GM06990 (cell line): Measurements from ENCODE around the gene FAM163A.

Experiments used
- DNase-seq: peaks from one replicate; pipeline ENCODE4 v3.0.0-alpha.2; 2011; ENCODE audit not compliant: insufficient read length; ENCODE audit errors: extremely low read depth
- H3K27me3 ChIP-seq: replicated peaks from 2 replicates; pipeline ENCODE4 v1.6.0; 2011; ENCODE audit warnings: low read length; ENCODE audit not compliant: control insufficient read depth, insufficient read depth
- H3K36me3 ChIP-seq: 2 replicates; pipeline ENCODE4 v1.5.1; 2011; ENCODE audit warnings: low read length; ENCODE audit not compliant: control insufficient read depth, insufficient read depth
- H3K4me3 ChIP-seq: replicated peaks from 2 replicates; pipeline ENCODE4 v1.5.1; 2011; ENCODE audit warnings: low read depth, mild to moderate bottlenecking, control low read depth, low read length
- TF ChIP-seq, protein P1 (sequence below): IDR thresholded peaks from 2 replicates; pipeline ENCODE4 v1.5.1; 2011; ENCODE audit warnings: low read length, control low read depth, mild to moderate bottlenecking, inconsistent platforms; ENCODE audit not compliant: insufficient read depth, poor library complexity, severe bottlenecking

Gene FAM163A

DNA sequence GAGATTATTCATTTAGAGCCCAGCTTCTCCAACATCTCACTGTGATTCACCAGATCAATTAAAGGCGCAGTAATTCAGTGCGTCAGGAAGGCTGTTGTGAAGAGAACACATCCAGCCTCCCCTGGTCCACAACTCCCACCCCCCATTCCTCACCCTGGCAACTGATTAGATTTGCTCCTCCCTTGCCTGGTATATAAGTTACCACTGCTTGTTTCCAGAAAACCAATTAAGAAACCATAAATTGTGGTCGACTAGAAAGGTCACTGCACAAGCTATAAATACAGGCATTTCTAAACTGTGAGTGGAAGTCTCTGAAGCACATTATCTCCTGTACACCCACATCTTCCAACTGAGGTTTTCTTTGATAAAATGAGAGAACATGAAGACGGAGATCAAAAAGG, 41.9 kb downstream of the FAM163A start:
- no peak overlapping the region for H3K4me3 ChIP-seq
- H3K27me3 ChIP-seq, result no peaks in the 10 kb centered on the region; the same call in 1 of the 2 replicates
- TF ChIP-seq, protein P1, sequence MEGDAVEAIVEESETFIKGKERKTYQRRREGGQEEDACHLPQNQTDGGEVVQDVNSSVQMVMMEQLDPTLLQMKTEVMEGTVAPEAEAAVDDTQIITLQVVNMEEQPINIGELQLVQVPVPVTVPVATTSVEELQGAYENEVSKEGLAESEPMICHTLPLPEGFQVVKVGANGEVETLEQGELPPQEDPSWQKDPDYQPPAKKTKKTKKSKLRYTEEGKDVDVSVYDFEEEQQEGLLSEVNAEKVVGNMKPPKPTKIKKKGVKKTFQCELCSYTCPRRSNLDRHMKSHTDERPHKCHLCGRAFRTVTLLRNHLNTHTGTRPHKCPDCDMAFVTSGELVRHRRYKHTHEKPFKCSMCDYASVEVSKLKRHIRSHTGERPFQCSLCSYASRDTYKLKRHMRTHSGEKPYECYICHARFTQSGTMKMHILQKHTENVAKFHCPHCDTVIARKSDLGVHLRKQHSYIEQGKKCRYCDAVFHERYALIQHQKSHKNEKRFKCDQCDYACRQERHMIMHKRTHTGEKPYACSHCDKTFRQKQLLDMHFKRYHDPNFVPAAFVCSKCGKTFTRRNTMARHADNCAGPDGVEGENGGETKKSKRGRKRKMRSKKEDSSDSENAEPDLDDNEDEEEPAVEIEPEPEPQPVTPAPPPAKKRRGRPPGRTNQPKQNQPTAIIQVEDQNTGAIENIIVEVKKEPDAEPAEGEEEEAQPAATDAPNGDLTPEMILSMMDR, result no peak
- no peaks in the 10 kb centered on the region for H3K36me3 ChIP-seq
- DNase-seq, result no peak

DNA sequence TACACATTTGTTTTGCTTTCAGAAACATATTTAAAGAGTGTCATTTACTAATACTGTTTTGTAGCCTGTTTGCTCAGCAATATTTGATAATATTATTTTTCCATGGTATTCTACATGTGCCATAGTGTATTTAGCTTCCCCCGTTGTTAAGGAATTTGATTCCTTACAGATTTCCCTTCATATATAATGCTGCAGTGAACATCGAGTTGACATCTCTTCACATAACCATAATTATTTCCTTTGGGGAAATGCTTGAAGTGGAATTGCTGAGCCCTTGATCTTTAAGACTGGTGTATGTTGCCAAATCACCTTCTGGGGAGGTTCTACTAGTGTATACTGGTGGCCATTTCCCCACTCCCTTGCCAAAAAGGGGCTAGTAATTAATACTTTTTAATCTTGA, 42.6 kb downstream of the FAM163A start:
- TF ChIP-seq, protein P1, result no peak
- no peak for DNase-seq
- no peaks in the 10 kb centered on the region for H3K36me3 ChIP-seq
- H3K27me3 ChIP-seq, result no peaks in the 10 kb centered on the region; the same call in 1 of the 2 replicates
- no peak overlapping the region for H3K4me3 ChIP-seq

DNA sequence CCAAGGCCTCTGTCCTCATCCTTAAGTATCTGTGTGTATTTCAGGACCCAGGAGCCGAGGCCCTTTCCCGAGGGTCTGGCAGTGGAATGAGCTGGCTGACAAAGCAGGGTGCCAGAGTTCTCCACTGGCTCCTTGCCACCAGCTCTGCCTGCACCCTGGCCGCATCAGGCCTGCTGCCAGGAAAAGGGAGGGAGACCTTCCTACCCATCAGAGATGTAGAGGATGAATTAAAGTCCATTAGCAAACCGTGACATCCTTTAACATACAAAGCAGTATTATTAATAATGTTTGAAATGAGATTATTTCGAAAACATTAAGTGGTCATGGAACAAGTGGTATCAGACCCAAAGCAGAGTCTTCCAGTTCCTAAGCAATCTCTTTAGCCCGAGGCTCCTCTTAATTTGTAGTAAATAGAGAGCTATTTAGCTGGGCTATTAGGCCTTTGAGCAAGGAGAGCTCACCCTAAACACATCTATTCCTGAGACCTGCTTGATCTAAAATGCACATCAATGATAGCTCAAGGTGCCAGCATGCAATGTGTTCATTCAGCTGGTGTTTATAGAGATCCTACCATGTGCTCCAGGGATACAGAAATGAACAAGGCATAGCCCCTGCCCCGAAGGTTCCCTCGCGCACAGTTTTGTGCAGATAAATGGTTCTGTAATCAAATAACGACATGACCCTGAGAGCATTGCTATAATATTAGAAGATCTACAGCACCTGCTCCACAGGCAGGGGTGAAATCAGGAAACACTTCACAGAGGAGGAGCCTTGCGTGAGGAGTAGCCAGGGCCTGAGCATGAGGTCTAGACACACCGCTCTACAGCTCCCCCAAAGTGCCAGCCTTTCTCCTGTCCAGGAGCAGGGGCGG, 44.0 kb downstream of the FAM163A start:
- H3K36me3 ChIP-seq, result no peaks in the 10 kb centered on the region
- no peak overlapping the region for H3K4me3 ChIP-seq
- no peaks in the 10 kb centered on the region; the same call in 1 of the 2 replicates for H3K27me3 ChIP-seq
- DNase-seq, result no peak
- TF ChIP-seq, protein P1, result no peak

DNA sequence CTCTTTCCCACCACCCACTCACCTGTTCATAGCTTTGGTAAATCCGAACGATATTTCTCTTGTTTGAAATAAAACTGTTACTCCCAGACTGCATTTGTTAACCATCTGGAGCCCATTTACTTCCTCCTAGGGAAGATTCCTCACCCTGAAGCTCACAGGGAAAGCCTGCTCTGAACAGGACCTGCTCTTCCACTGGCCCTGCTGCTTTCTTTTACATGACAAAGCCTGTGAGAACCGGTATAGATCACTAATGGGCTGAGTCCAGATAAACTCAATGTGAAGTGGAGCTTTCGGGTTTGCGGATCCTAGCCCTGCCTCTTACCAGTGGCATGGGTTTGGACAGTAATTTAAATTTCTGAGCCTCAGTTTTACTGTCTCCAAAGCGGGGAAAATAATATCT, 45.2 kb downstream of the FAM163A start:
- Histone ChIP-seq H3K4me3 (no peak overlapping the region), H3K27me3 (no peaks in the 10 kb centered on the region; the same call in 1 of the 2 replicates), H3K36me3 (no peaks in the 10 kb centered on the region)
- TF ChIP-seq, protein P1, result no peak
- no peak for DNase-seq

DNA sequence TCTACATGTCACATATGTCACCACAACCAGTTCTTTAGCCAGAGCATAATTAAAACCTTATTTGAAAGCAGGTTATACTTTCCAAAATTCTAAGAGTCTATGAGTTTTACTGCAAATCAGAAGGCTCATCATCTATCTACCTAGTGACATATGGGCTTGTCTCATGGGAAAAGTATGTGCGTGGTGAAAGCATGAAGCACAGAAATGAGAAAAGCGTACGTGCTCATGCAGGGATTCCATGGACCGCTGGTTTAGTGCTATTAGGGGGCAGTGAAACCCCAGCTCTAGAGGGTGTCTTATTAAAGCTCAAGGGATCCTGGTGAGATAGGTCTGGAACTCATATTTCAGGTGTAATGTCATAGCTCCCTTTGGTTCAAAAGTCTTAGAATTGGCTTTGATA, 50.2 kb downstream of the FAM163A start:
- TF ChIP-seq, protein P1, result no peak
- no peak for DNase-seq
- Histone ChIP-seq H3K36me3 (no peaks in the 10 kb centered on the region), H3K27me3 (no peaks in the 10 kb centered on the region), H3K4me3 (no peak overlapping the region)
